ENCODE data around the gene SMIM33. TPM values are rescaled to one million over a fixed set of nuclear protein-coding genes. Genes with fewer than 3 reads are reported as not detected.

Gene SMIM33
- total and polyA plus RNA-seq, 10 of the 15 experiments (the other 5 are each of a cell fraction or from before 2014, with no cell fraction given) = 0.03 to 0.25 (median 0.07) TPM; not detected in 4

DNA sequence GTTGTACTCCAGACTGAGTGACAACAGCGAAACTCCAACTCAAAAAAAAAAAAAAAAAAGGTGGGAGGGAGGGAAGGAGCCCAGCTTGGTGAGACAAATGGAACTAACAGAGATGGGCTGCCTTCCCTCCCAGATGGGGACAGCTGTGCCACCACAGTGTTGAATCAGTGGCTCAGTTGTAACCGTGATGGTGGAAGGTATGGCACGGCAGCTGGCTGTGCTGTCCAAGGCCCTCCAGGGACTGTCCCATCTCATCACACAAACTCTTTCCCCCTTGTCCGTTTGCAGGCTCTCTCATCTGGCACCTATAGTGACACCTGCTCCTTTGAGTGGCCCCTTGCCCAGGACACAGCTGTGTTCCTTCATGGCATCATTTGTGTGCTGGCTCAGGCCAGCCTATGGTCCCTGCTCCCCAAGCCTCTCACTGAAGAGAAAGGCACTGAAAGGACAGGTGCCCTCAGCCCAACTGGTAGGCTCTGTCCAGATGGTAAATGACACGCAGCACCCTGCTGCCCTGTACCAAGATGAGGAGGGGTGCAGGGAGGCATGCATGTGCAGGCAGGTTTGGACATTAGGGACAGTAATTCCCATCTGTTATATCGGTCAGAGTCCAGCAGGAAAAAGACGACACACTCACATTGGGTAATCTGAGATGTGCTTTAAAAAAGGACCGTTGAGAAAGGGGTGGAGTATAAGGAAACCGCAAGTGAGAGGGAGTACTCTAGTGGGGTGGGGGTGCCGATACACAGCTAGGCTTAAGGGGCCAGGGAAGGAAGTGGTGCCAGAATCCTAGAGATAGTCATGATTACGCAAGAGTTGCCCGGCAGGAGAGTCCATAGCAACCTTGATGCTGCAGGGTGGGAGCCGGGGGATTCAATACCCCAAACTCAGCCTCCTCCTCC lies 4.3 kb downstream of the SMIM33 start:
- no peaks in the 10 kb centered on the region for H3K27me3 ChIP-seq (replicated peaks in 1 of 2; ENCODE audit: control insufficient read depth in 2 of 2, insufficient read depth in 2 of 2, low read length in 1 of 2)
- 0 out of 2 replicates have a peak, but pooled peaks have one; percentile 16 for TF ChIP-seq EED (IDR thresholded peaks at IDR 0.05; ENCODE audit: low read depth)
- TF ChIP-seq NR2C2 (IDR thresholded peaks at IDR 0.05; ENCODE audit: borderline replicate concordance, control insufficient read depth, insufficient read length, low read depth) = no peak
- peak; percentile 80 for TF ChIP-seq RUNX3 (IDR thresholded peaks at IDR 0.05; ENCODE audit: low read length)
- no peak for TF ChIP-seq RCOR1 (conservative IDR thresholded peaks at IDR 0.05; ENCODE audit: low read depth, low read length)
- TF ChIP-seq CEBPB (IDR thresholded peaks at IDR 0.05; ENCODE audit: borderline replicate concordance in 1 of 2, low read depth in 2 of 2, low read length in 2 of 2) = peak in 1 of 2 experiments; percentile 17; a peak in 1 of 4 replicates
- TF ChIP-seq, protein P1, sequence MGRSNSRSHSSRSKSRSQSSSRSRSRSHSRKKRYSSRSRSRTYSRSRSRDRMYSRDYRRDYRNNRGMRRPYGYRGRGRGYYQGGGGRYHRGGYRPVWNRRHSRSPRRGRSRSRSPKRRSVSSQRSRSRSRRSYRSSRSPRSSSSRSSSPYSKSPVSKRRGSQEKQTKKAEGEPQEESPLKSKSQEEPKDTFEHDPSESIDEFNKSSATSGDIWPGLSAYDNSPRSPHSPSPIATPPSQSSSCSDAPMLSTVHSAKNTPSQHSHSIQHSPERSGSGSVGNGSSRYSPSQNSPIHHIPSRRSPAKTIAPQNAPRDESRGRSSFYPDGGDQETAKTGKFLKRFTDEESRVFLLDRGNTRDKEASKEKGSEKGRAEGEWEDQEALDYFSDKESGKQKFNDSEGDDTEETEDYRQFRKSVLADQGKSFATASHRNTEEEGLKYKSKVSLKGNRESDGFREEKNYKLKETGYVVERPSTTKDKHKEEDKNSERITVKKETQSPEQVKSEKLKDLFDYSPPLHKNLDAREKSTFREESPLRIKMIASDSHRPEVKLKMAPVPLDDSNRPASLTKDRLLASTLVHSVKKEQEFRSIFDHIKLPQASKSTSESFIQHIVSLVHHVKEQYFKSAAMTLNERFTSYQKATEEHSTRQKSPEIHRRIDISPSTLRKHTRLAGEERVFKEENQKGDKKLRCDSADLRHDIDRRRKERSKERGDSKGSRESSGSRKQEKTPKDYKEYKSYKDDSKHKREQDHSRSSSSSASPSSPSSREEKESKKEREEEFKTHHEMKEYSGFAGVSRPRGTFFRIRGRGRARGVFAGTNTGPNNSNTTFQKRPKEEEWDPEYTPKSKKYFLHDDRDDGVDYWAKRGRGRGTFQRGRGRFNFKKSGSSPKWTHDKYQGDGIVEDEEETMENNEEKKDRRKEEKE (IDR thresholded peaks at IDR 0.05) = no peak
- TF ChIP-seq POLR2AphosphoS2 (IDR thresholded peaks at IDR 0.05; ENCODE audit: low read depth, low read length) = no peak
- TF ChIP-seq, protein P2, sequence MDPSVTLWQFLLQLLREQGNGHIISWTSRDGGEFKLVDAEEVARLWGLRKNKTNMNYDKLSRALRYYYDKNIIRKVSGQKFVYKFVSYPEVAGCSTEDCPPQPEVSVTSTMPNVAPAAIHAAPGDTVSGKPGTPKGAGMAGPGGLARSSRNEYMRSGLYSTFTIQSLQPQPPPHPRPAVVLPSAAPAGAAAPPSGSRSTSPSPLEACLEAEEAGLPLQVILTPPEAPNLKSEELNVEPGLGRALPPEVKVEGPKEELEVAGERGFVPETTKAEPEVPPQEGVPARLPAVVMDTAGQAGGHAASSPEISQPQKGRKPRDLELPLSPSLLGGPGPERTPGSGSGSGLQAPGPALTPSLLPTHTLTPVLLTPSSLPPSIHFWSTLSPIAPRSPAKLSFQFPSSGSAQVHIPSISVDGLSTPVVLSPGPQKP (IDR thresholded peaks at IDR 0.05; ENCODE audit: low read depth, low read length) = no peak
- TF ChIP-seq ASH2L (IDR thresholded peaks at IDR 0.05; ENCODE audit: borderline replicate concordance, low read depth) = no peak
- TF ChIP-seq CBFB (IDR thresholded peaks at IDR 0.05; ENCODE audit: low read depth) = peak; percentile 33; the same call in 1 of the 2 replicates
- no TSS peak for BruUV-seq (replicated peaks)
- intact Hi-C loops (cut with micrococcal nuclease; ENCODE audit: unreplicated experiment) = no loop called here
- ChIA-PET CTCF (interaction anchor here (1.2 to 2.1 kb wide), 3 partner anchors 14 to 53 kb away, joined by 3 to 10 read pairs (median 4); no protein-coding TSS in a partner anchor), SMC1A (ENCODE audit: uncharacterized antibody, unreplicated experiment) (interaction anchor here (1.2 kb wide), 1 partner anchor 37 kb away, joined by 5 read pairs; no protein-coding TSS in a partner anchor), POLR2A (interaction anchor here (0.5 to 1.0 kb wide), 4 partner anchors 12 to 17 kb away, joined by 3 to 4 read pairs (median 4); no protein-coding TSS in a partner anchor), RAD21 (ENCODE audit: unreplicated experiment) (interaction anchor here (1.9 kb wide), 1 partner anchor 15 kb away, joined by 5 read pairs; no protein-coding TSS in a partner anchor)
- peaks cover 12% of the 10 kb centered on the region for H3K4me1 ChIP-seq (ENCODE audit: control insufficient read depth, insufficient read depth, low read length)
- DNase-seq (ENCODE audit: low read depth, low spot score) (no peak), FAIRE-seq (peak; percentile 84), ATAC-seq (peak; percentile 17)
- peaks cover 0 to 4% of the 10 kb centered on the region in 2 experiments; a peak in 2 of 4 replicates for H3K36me3 ChIP-seq (ENCODE audit: control insufficient read depth in 2 of 2, insufficient read depth in 2 of 2, low read length in 1 of 2)
- in situ Hi-C loops (cut with MboI) = no loop called here
- no peaks in the 10 kb centered on the region for H3K9me3 ChIP-seq (replicated peaks; ENCODE audit: control insufficient read depth, insufficient read depth, low read length)
- no peak overlapping the region for H3K9ac ChIP-seq (ENCODE audit: control insufficient read depth, insufficient read depth, low read length)
- no peak overlapping the region for H3K4me3 ChIP-seq
- no peaks in the 10 kb centered on the region for H3K79me2 ChIP-seq (ENCODE audit: control insufficient read depth, insufficient read depth, low read length)
- no peak overlapping the region for H2AFZ ChIP-seq (ENCODE audit: control insufficient read depth, low read depth, low read length)
- 39% methylated on average over 12 of the region's 13 CpGs for WGBS (ENCODE audit: insufficient coverage, insufficient replicate concordance, low lambda C conversion rate, missing lambda C conversion rate)
- H4K20me1 ChIP-seq (ENCODE audit: control insufficient read depth, insufficient read depth) = no peaks in the 10 kb centered on the region
- H3K4me2 ChIP-seq (ENCODE audit: control insufficient read depth, insufficient read depth) = peak overlapping the region; percentile 24; the same call in 1 of the 2 replicates
- H3K27ac ChIP-seq (ENCODE audit: control insufficient read depth, insufficient read depth) = no peak overlapping the region

Measured in GM12878 (cell line).